ENCODE results near the gene ALKBH7. TPM values are rescaled to one million over a fixed set of nuclear protein-coding genes. Genes with fewer than 3 reads are reported as not detected.
A peak's percentile ranks its signal among the peaks of the same experiment; 100 is the strongest.

ALKBH7 gene
- total and polyA plus RNA-seq, 2 of the 13 experiments (the other 11 are each of a cell fraction or from before 2014, with no cell fraction given): 29.6 to 45.9 TPM

- no peak for TF ChIP-seq MBD4 (IDR thresholded peaks at IDR 0.05; ENCODE audit: borderline replicate concordance, low read length)
- TF ChIP-seq SRSF1 (optimal IDR thresholded peaks at IDR 0.05; ENCODE audit: low read depth, low read length): peak; percentile 14
- TF ChIP-seq ZNF430 (CRISPR knock-in tag; IDR thresholded peaks at IDR 0.05): no peak
- TF ChIP-seq, protein P1, sequence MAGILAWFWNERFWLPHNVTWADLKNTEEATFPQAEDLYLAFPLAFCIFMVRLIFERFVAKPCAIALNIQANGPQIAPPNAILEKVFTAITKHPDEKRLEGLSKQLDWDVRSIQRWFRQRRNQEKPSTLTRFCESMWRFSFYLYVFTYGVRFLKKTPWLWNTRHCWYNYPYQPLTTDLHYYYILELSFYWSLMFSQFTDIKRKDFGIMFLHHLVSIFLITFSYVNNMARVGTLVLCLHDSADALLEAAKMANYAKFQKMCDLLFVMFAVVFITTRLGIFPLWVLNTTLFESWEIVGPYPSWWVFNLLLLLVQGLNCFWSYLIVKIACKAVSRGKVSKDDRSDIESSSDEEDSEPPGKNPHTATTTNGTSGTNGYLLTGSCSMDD (CRISPR knock-in tag; IDR thresholded peaks at IDR 0.05): no peak
- no peak for TF ChIP-seq SOX13 (IDR thresholded peaks at IDR 0.05)
- TF ChIP-seq SOX13 (CRISPR knock-in tag; conservative IDR thresholded peaks at IDR 0.05 in 1 of 2, IDR thresholded peaks at IDR 0.05 in 1 of 2): no peak
- TF ChIP-seq, protein P2, sequence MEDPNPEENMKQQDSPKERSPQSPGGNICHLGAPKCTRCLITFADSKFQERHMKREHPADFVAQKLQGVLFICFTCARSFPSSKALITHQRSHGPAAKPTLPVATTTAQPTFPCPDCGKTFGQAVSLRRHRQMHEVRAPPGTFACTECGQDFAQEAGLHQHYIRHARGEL (CRISPR knock-in tag; IDR thresholded peaks at IDR 0.05): no peak
- no peak for TF ChIP-seq BHLHE40 (IDR thresholded peaks at IDR 0.05; ENCODE audit: low read length)
- TF ChIP-seq ARID2 (CRISPR knock-in tag; IDR thresholded peaks at IDR 0.05; ENCODE audit: borderline replicate concordance): no peak
- TF ChIP-seq ZNF296 (CRISPR knock-in tag; conservative IDR thresholded peaks at IDR 0.05): no peak
- no peak for TF ChIP-seq ZNF782 (CRISPR knock-in tag; IDR thresholded peaks at IDR 0.05; ENCODE audit: borderline replicate concordance)
- TF ChIP-seq PHF20 (CRISPR knock-in tag; IDR thresholded peaks at IDR 0.05): no peak
- TF ChIP-seq AKAP8 (CRISPR knock-in tag; IDR thresholded peaks at IDR 0.05): peak; percentile 46
- TF ChIP-seq SRSF9 (IDR thresholded peaks at IDR 0.05; ENCODE audit: borderline replicate concordance, insufficient read depth, low read depth, low read length, poor library complexity, severe bottlenecking): no peak
- TF ChIP-seq SMARCE1 (IDR thresholded peaks at IDR 0.05; ENCODE audit: borderline replicate concordance): no peak
These were observed 39.5 kb downstream of the ALKBH7 start (continued) for GRCh38 chr19:6412061-6412446.
